Measurements from ENCODE around the gene RTN4RL2.

The RTN4RL2 gene

DNA sequence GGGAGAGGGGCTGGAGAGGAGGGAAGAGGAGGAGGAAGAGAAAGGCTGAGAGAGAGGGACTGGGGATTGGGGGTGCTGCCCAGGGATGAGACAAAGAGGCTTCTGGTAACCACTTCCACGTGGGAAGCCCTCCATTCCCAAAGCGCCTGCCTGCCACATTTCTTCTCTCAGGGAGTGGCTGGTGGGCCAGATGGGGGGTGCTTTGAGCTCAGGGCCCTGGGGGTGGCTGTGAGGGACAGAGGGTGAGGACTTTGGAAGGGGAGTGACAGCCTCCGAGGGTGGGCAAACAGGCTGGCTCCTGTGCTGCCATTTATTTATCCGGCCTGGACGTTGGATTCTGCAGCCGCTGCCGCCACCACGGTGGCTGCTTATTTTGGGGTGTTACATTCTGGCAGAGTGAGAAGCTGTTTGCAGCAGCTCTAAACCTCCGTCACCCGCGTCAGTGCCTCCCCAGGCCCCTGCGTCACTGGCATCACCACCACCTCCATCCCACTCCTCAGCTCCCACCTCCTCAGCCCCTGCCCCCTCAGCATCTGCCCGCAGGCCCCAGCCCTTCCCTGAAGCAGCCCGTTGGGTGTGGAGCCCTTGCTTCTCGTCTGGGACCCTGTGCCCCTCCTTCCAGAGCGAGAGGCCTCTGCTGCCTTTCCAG lies 1.6 kb downstream of the RTN4RL2 start:
- in situ Hi-C loops (cut with MboI; ENCODE audit: low sequenced_read_pairs): no loop called here

DNA sequence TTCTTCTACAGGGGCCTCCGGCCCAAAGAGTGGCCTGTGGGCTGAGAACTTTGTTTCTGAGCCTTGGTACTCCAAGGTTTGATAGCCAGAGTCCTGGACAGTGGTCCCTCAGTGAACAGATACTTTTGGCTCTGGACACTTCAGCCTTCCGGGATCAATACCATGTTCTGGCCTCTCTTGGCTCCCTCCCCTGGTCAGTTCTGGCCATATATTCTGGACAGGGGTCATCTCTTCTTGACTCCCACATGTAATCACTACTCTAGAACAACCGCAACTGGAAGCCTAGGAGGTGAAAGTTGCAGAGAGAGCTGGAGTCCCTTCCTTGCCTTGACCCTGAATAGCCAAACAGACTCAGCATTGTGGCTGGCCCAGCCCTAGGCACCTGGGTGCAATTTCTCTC lies 2.3 kb downstream of the RTN4RL2 start:
- in situ Hi-C loops (cut with MboI; ENCODE audit: low sequenced_read_pairs): no loop called here

DNA sequence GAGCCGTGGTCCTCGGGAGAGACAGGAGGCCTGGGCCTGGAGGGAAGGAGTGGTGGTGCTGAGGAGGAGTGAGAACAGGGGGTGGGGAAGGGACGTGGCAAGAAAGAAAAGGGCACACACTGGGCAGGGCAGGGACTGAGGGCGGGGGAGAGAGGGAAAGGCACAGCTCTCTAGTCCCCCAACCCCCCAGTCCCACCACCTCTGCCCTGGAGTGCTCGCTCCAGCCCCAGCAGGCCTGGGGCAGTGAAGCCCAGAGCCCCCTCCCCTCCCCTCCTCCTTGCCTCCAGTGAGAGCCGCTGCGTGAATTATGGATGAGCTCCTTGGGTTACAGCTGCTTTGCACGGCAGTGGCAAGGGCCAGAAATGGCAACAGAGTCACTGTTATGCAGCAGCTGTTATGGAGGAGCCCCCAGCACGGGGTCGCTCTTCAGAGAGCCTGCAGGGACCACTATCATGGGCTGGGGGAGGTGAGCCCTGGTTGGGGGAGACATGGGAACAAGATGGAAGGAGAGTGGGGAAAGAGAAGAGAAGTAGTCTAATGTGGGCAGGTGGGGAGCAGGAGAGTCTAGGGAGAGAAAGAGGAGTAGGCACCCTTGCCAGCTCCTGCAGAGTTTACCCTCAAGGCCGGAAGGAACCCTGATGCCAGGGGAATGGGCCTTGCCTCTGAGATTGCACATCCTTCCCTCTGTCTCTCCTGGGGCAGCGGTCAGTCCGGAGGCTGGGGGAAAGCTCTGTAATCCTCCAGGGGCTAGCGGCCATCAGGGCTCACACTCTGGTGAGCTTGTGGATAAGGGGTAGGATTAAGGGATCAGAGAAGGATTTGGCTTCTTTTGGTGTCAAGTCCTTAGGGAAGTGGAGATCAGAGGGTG lies 3.6 kb downstream of the RTN4RL2 start:
- in situ Hi-C loops (cut with MboI; ENCODE audit: low sequenced_read_pairs): no loop called here

DNA sequence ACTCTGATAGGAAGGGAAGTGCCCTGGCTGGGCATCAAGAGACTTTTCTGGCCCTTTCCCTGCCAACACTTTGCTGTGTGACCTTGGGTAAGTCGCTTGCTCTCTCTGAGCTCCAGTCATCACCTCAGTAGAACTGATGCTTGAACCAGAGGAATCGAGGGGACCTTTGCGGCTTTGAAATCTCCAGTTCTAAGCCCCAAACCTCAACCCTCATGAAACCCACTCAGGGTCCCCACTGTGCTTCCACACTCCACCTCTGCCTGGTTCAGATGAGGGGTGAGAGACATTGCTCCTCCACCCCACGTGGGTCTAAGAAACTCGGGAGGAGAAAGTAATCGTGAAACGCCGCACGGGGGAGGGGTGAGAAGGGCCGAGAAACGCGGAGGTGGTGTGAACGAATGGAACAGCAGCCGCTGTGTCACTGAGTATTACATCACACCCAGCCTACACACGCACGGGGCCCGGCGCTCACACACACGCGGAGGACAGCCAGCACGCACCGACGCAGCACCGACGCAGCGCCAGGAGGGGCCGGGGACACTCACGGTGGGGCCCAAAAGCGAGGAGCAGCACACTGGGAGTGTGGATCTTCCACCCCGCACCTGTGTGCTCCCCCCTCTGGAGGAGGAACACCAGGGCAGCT lies 4.3 kb downstream of the RTN4RL2 start:
- in situ Hi-C loops (cut with MboI; ENCODE audit: low sequenced_read_pairs): no loop called here

DNA sequence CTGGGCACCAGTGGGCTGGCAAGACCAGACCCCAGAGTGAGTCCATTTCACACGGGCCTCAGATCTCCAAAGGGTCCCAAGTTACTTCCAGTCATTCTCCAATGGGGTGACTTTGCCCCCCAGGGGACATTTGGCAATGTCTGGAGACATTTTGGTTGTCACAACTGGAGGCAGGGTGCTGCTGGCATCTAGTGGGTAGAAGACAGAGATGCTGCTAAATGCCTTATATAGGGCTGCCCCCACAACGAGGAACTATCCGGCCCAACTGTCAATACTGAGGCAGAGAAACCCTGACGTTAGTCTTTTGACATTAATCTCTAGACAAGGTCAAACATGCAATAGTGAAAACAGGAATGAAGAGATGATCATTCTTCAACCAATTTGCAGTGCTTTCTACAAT lies 6.4 kb downstream of the RTN4RL2 start:
- in situ Hi-C loops (cut with MboI; ENCODE audit: low sequenced_read_pairs): no loop called here

DNA sequence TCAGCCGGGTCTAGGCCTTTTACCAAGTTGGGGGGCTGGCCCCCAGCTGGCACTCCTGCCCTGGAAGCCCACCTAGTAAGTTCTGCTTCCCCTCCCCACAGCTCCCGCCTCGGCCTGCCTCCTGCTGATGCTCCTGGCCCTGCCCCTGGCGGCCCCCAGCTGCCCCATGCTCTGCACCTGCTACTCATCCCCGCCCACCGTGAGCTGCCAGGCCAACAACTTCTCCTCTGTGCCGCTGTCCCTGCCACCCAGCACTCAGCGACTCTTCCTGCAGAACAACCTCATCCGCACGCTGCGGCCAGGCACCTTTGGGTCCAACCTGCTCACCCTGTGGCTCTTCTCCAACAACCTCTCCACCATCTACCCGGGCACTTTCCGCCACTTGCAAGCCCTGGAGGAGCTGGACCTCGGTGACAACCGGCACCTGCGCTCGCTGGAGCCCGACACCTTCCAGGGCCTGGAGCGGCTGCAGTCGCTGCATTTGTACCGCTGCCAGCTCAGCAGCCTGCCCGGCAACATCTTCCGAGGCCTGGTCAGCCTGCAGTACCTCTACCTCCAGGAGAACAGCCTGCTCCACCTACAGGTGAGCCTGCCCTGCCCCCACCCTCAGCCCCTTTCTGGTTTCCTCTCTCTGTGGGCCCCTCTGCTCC lies 7.3 kb downstream of the RTN4RL2 start:
- in situ Hi-C loops (cut with MboI; ENCODE audit: low sequenced_read_pairs): no loop called here

DNA sequence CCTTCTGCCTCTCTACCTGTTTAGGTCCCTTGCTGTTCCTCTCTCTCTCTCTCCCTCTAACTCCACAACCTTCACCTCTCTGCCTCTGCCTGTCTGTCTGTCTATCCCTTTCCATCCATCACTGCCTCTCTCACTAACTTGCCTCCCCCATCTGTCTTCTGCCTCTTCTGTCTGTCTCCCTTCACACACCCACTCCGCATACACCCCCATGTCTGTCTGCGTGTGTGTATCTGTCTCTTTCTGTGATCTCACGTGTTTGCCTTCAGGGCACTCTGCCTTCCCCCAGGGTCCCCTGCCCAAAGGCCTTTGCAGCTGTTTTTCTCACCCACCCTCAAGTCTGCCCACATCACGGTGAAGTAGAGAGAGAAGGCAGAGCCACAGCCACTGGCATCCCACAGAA lies 7.9 kb downstream of the RTN4RL2 start:
- in situ Hi-C loops (cut with MboI; ENCODE audit: low sequenced_read_pairs): no loop called here

DNA sequence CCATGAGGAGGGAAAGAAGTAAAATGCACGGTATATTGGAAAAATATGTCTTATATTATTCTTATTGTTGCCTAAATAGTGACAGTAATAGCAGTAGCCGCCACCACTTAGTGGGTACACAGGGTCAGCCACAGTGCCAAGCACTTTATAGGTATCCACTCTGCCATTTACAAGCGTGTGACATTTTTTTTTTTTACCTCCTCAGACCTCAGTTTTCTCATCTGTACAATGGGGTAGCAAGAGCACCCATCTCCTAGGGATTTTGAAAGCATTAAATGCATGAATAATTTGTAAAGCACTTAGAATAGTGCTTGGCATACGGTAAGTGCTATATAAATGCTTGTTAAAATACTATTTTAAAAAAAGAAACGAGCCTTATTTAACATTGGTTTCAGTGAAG lies 8.9 kb downstream of the RTN4RL2 start:
- in situ Hi-C loops (cut with MboI; ENCODE audit: low sequenced_read_pairs): no loop called here

DNA sequence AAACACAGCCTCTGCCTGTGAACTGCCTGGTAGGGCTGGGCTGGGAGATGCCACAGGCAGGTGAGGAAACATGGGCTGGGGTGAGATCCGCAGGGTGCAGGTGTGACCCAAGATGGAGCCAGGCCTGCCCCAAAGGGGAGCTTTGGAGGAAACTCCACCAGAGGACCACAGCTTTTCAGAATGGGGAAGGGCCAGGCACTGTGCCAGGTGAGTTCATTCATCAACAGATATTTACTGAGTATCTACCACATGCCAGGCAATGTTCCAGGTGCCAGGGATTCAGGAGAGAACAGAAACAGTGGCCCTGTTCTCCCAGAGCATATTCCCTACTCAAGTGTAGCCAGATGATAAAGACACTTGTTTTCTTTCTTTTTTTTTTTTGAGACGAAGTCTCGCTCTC lies 11.2 kb downstream of the RTN4RL2 start:
- in situ Hi-C loops (cut with MboI; ENCODE audit: low sequenced_read_pairs): no loop called here

DNA sequence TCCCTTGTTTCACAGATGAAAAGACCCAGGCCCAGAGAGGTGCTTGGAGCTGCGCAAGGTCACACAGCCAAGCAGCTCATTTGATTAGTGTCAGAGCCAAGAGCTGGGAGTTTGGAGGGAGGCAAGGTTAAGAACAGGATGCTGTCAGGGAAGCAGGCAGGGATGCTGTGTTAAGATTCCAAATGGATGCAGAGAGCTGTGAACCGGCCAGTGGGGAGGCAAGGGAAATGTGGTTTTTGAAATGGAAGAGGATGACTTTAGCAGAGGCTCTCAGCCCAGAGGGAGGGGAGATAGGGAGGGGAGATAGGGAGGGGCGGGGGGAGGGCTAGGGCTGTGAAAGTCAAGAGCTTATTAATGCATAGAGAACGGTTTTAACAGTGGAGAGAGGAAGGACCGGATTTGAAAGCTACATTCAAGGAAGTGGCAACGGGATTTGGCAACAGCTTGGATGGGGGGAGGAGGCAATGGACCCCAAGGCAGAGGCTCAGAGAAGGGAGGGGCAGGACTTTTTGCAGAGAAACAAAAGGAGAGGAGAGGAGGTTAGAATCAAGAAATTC lies 13.0 kb downstream of the RTN4RL2 start:
- in situ Hi-C loops (cut with MboI; ENCODE audit: low sequenced_read_pairs): no loop called here

DNA sequence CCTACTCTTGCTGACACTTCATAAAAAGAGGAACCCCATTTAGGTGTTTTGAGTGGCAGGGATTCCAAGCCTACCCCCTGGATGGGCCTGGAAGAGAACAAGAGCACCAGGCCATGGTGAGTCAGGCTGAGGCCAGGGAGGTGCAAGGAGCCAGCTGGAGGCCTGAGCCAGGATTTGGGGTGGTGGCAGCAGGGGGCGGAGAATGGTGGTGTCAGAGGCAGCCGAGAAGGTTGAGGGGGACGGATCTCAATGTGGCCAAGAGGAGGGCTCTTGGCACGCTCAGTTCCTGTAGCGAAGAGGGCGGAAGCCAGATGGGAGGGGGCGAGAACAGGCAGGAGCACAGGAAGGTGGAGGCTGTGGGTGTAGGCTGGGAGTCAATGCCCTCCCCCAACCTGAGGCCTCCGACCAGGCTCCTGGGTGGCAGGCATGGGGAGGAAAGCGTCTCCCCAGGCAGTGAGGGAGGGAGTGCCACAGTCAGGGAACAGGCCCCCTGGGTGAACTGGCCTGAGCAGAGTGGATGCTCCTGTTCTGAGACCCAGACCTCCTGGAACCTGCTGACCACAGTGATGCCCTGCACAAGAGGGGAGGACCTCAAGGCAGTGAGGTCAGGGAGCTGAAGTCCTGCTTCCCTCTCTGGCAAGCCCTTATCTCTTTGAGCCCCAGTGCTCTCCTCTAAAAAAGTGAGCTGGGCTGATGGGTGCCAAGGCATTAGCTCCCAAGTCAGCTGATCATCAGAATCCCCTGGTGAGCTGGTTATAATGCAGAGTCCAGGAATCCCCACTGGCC lies 13.9 kb downstream of the RTN4RL2 start:
- in situ Hi-C loops (cut with MboI; ENCODE audit: low sequenced_read_pairs): no loop called here

DNA sequence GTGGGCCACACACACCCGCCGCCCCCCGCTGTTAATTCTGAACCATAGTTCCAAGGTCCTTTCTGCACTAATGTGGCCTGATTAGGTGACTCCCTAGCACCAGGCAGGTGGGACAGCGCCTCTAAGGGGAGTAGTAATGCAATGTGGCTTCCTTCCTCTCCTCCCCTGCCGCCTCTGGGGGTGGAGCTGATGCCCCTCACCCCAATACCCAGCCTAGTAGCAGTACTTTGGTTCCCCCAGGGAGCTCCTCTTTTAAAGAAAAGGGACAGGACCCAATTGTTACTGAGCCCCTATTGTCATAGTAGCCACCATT lies 14.4 kb downstream of the RTN4RL2 start:
- in situ Hi-C loops (cut with MboI; ENCODE audit: low sequenced_read_pairs): no loop called here

DNA sequence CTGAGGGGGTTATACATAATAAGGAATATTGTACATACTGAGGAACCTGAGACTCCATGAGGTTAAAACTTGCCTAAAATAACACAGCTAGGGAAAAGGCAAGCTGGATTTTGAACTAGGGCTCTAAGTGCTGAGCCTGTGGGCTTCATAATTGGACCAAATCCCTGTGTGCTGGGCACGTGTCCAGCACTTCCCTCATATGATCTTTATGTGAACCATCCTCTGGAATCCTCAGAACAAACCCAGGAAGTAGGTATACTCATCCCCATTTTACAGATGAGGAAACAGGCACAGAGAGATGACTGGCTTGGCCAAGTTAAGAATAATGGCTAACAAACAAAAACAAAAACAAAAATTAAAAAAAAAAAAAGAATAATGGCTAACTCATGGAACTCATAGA lies 14.9 kb downstream of the RTN4RL2 start:
- in situ Hi-C loops (cut with MboI; ENCODE audit: low sequenced_read_pairs): no loop called here

DNA sequence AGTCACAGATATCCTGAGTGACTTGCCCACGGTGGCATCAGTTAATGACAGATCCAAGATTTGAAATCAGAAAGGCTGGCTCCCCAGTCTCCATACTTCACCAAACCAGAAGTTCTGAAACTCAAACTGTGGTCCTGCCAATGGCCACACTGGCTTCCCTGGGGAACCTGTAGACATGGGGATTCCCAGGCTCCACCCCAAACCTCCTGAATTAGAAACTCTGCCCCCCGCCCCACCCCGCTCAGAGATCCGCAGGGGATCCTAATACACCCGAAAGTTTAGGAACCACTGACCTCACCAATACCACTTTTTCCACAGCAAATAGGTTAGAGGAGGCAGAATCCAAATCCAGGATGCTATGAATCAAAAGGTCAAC lies 15.3 kb downstream of the RTN4RL2 start:
- in situ Hi-C loops (cut with MboI; ENCODE audit: low sequenced_read_pairs): no loop called here

DNA sequence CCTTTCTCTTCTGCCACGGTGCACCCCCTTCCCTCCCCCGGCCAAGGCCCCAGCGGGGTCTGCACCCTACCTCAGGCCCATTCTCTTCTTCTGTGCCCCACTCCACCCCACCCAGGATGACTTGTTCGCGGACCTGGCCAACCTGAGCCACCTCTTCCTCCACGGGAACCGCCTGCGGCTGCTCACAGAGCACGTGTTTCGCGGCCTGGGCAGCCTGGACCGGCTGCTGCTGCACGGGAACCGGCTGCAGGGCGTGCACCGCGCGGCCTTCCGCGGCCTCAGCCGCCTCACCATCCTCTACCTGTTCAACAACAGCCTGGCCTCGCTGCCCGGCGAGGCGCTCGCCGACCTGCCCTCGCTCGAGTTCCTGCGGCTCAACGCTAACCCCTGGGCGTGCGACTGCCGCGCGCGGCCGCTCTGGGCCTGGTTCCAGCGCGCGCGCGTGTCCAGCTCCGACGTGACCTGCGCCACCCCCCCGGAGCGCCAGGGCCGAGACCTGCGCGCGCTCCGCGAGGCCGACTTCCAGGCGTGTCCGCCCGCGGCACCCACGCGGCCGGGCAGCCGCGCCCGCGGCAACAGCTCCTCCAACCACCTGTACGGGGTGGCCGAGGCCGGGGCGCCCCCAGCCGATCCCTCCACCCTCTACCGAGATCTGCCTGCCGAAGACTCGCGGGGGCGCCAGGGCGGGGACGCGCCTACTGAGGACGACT lies 15.9 kb downstream of the RTN4RL2 start:
- in situ Hi-C loops (cut with MboI; ENCODE audit: low sequenced_read_pairs): no loop called here

DNA sequence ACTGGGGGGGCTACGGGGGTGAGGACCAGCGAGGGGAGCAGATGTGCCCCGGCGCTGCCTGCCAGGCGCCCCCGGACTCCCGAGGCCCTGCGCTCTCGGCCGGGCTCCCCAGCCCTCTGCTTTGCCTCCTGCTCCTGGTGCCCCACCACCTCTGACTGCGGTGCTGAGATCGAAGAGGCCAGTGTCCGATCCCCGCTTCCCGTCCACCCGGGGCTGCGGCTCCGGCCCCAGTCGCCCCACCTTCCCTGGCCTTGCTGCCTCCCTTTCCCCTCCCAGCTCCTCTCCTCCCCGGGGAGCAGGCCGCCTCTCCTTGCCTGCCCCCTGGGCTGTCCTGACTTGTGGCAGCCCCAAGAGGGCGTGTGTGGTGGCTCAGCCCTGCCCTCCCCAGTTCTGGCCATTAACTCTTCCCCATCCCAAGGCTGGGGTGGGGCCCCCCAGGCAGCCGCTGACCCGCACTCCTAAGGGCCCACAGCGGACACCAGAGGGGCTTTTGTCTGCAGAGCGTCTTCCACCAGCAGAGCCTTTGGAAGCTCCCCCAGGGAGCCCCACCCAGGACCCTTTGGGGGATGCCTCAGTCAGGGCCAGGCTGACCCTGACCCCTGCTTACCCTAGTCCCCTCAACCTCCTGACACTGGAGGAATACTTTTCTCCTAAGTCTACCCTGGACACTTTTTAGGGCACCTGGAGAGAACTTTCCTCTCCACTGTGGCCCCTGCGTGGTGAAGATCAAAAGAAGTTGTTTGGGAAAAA lies 16.6 kb downstream of the RTN4RL2 start:
- in situ Hi-C loops (cut with MboI; ENCODE audit: low sequenced_read_pairs): no loop called here

DNA sequence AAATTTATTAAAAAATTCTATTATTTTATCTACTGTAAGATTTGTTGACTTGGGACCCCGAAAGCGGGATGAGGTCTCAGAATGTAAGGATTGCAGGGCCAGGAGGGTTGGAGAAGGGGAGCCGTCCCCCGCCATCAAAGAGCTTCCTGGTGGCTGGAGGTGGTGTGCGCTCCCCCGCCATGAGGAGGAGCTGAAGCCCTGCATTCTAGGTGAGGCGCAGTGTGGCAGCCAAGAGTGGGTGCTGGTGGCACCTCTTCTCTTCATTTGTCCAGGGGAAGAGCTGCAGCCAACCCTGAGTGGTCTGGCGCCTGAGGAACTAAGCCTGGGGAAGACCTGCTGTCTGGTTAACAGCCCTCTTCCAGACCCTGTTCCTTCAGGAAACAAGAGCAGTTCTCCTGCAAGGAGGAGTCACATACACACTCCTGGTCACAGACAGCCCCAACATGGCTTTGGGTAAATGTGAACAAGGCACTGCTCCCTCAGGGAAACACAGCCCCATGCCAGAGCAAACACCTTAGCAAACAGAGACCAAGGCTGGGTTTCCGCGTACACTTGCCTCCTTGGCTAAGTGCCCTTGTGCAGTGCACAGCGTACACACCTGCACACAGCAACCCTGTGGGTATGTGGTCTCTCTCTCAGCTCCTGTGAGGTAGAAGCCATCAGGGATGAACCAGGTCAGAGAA lies 17.3 kb downstream of the RTN4RL2 start:
- in situ Hi-C loops (cut with MboI; ENCODE audit: low sequenced_read_pairs): no loop called here

DNA sequence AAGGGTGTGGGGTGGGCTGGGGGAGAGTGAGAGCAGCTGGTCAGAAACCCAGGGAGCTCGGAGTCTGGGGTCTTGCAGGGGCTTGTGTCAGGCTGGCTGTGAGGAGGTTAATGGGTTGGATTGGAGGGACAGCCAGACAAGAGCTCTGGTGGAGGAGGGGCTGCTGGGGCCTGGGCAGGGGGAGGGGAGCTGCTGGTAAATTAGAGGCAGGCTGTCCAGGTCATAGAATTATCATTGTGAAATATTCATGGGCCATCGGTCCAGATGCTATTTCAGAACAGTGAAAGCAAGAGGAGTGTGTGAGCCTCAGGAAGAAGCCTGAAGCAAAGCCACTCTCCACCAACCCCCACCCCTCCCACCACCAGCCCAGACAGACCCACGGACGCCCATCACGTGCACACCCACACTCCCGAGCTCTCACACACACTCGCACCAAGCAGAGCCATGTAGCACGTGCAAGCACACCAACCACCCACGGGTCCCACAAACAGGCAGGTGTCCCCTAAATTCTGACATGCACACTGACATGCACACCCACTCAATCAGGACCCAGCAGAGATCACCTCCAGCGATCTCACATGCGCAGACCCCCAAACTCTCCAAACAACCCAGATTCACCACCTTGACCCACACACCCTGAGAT lies 18.8 kb downstream of the RTN4RL2 start:
- in situ Hi-C loops (cut with MboI; ENCODE audit: low sequenced_read_pairs): no loop called here
